Kidney tubule cell (primary cell): Measurements from ENCODE around the gene DLD.
"Not testable (repeated sequence)": the region's sequence is repeated elsewhere in the genome, so short reads cannot be mapped to it uniquely, and the experiment has no call there.

Source experiments
- DNase-seq: peaks from one replicate; pipeline ENCODE4 v3.0.0-alpha.2; 2018; ENCODE audit warnings: low spot score

The DLD gene

GRCh38 chr7:107890962-107891635, at the start of gene DLD:
DLD (plus strand) TSS chr7:107891183; CDS start chr7:107891251, 68 bp downstream.
- DNase-seq = peak; percentile 93

- no peak for DNase-seq
Measured at GRCh38 chr7:107842213-107842612, 48.8 kb upstream of the DLD start.

GRCh38 chr7:107843184-107843583, 47.8 kb upstream of the DLD start:
- DNase-seq = no peak

GRCh38 chr7:107846324-107846723, 44.7 kb upstream of the DLD start:
- no peak for DNase-seq

GRCh38 chr7:107847168-107847835, 43.7 kb upstream of the DLD start:
- DNase-seq = no peak

- not testable (repeated sequence) for DNase-seq
Measured at GRCh38 chr7:107847836-107848175, 43.2 kb upstream of the DLD start.

- DNase-seq = not testable (repeated sequence)
Measured at GRCh38 chr7:107848211-107848610, 42.8 kb upstream of the DLD start.

- DNase-seq = no peak
Measured at GRCh38 chr7:107850216-107850615, 40.8 kb upstream of the DLD start.

- no peak for DNase-seq
Measured at GRCh38 chr7:107850643-107851042, 40.3 kb upstream of the DLD start.

GRCh38 chr7:107854454-107854853, 36.5 kb upstream of the DLD start:
- no peak for DNase-seq

GRCh38 chr7:107854989-107855388, 36.0 kb upstream of the DLD start:
- peak; percentile 52 for DNase-seq

- peak; percentile 1 for DNase-seq
Measured at GRCh38 chr7:107856806-107857540, 34.0 kb upstream of the DLD start.

- DNase-seq = peak; percentile 48
Measured at GRCh38 chr7:107857541-107857912, 33.5 kb upstream of the DLD start.

GRCh38 chr7:107858280-107858679, 32.7 kb upstream of the DLD start:
- no peak for DNase-seq

- no peak for DNase-seq
Measured at GRCh38 chr7:107860279-107860961, 30.6 kb upstream of the DLD start.

GRCh38 chr7:107860981-107861652, 29.9 kb upstream of the DLD start:
- peak; percentile 79 for DNase-seq

- DNase-seq = no peak
Measured at GRCh38 chr7:107865956-107866775, 24.8 kb upstream of the DLD start.

- DNase-seq = no peak
Measured at GRCh38 chr7:107867858-107868466, 23.0 kb upstream of the DLD start.

- DNase-seq = no peak
Measured at GRCh38 chr7:107870427-107871000, 20.5 kb upstream of the DLD start.

- DNase-seq = no peak
Measured at GRCh38 chr7:107874111-107874510, 16.9 kb upstream of the DLD start.
